GM21825 (cell line): ENCODE data around the gene BCAT1.
"Not testable (repeated sequence)": the region's sequence is repeated elsewhere in the genome, so short reads cannot be mapped to it uniquely, and the experiment has no call there.

Source experiments
- ATAC-seq: cut with Tn5 transposase; IDR thresholded peaks from one replicate; pipeline ENCODE4 v1.9.1; 2021; ENCODE audit warnings: mild to moderate bottlenecking, moderate library complexity; ENCODE audit not compliant: unreplicated experiment

The BCAT1 gene

DNA sequence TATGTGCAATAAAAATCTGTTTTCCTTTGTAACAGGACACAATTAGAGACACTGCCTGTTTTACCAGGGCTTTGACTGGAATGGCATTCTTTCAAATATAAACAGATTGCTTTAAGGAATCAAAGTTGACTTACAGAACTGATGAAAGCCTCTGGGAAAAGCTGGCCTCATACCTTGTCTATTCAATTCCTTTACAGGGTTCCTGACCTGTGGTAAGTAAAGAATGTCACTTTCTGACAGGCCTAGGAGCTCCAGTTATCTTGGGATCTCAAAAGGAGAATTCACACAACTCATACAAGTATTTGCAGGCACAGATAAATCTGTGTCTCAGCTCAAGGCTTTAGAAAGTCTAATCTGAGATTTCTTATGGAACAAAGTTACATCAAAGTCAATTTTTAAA, 88.4 kb downstream of the BCAT1 start:
- ATAC-seq, result no peak

DNA sequence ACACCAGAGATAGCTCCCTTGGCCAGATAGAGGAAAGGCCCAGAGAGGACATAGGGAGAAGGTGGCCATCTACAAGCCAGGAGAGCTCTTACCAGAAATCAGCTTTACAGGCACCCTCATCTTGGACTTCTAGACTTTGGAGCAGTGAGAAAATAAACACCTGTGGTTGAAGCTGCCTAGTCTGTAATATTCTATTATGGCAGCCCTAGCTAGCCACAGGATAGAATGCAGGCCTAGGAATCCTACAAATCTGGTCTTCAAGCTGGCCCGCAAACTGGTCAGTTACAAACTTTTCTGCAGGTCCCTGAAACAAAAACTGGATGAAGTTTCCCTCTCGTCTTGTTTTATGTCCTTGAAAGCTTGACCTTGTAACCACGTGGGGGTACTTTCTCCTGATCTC, 92.4 kb downstream of the BCAT1 start:
- ATAC-seq, result no peak

GRCh38 chr12:24854908-24855307, 94.0 kb downstream of the BCAT1 start:
- no peak for ATAC-seq

GRCh38 chr12:24854017-24854416, 94.9 kb downstream of the BCAT1 start:
- no peak for ATAC-seq

- ATAC-seq, result no peak
These were observed 95.3 kb downstream of the BCAT1 start for GRCh38 chr12:24853588-24853987.

GRCh38 chr12:24853094-24853493, 95.8 kb downstream of the BCAT1 start:
- no peak for ATAC-seq

- no peak for ATAC-seq
These were observed 96.5 kb downstream of the BCAT1 start for GRCh38 chr12:24852420-24852819.

- not testable (repeated sequence) for ATAC-seq
These were observed 97.0 kb downstream of the BCAT1 start for GRCh38 chr12:24851883-24852282.

DNA sequence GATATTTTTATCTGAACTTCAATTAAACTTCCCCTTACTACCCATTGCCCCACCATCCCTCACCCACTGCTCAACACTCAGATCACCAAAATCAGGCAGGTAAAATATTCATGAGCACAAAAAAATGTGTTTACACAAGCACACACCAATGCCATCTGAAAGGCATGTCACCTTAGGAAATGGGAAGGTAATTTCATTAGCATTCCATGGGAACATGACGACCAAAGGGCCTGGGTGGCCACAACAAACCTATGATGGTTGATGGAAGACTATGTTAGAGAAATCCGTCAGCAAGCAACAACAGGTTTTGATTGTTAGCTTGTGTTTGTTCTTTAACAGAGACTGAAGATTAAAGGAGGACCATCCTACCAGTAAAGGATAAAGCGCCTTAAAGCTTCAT, 97.6 kb downstream of the BCAT1 start:
- no peak for ATAC-seq

GRCh38 chr12:24850496-24850895, 98.4 kb downstream of the BCAT1 start:
- no peak for ATAC-seq

DNA sequence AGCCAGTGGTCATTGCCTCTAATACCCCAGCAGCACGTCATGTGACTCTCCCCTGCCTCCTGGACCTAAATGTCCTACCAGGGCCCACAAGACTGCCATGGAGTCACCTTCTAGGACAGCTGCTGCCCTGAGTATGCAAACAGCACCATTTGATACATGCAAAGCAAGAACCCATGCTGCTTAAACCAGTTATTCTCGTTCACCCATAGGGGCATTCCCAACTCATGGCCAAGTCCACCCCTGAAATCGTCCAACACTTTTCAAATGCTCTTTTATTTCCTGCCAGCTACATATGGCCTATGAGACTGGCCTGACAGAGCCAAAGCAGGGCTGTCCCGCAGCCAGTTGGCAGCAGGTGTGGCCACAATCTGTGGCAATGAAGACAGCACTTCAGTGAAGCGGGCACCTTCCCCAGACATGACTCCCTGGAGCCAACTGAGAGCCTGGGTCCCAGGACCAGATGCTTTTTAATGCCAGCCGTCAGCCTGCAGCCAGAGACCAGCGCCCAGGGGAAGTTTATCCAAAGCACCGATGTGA, 99.9 kb downstream of the BCAT1 start:
- no peak for ATAC-seq

- ATAC-seq, result no peak
These were observed 102.2 kb downstream of the BCAT1 start for GRCh38 chr12:24846689-24847088.

DNA sequence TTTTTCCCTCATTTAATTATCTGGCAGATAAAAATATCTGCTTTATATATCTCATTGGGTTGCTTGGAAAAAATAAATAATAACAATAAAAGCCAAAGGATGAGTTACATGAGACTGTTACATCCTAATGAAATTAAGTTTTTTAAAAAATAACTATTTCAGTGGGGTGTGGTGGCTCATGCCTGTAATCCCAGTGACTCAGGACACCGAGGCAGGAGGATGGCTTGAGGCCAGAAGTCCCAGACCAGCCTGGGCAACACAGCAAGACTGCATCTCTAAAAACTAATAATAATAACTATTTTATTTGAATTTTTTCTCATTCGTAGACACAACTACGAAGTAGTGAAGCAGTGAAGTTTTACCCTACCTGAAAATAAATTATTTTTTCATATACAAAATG, 103.3 kb downstream of the BCAT1 start:
- no peak for ATAC-seq

DNA sequence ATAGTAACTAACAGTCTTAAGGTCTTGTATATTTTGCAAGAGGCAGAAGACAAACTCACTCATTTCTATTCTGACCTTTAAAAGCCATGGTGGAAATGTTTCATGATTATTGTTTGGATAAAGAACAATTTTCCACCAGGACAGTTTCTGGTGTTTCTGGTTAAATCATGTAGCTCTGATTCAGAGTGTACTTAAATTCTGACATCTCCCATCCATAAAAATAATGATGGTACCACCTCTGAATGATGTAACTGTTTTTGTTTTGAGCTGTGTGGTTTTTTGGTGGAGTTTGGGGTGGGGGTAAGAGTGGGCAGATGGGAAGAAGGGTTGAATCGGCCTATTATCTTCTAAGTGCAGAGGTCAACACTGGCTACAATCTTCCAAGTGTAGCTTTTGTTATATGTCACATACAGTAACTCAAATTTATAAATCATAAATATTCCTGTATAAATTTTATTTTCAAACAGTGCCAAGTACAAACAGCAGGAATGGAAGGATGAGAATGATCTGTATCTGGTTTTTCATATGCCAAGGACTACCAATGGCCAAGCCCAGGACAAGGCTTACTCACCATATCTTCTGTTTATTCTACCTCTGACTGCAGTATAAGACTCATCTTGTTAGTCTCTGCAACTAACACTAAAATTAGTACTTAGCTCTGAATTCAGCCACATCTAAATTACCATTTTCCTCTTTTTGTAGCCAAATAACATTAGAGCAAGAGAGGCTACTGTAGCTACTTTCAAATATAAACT, 108.7 kb downstream of the BCAT1 start:
- ATAC-seq, result no peak

DNA sequence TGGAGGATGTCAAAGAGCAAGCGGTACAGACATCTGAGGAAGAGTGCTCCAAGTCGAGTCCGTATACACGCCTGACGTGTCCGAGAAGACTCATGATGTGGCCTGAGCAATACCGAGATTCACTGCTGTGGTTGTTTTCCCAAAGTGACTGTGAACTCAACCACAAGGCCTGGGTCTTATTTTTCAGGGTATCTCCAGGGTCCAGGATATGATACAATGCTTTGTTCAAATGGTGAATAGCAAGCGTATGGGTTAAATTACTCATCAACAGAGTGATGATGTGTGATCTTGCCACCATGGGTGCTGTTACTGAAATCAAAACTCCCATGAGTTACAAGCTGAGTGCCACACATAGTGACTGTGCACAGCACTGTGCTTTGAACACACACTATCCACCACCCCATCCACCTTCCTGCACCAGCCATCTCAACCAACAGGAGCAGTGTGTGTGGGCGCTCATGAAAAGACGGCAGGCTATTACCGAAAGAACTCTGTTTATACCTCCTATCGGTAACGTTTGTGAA, 109.6 kb downstream of the BCAT1 start:
- peak; percentile 84 for ATAC-seq

GRCh38 chr12:24838531-24838950, 110.4 kb downstream of the BCAT1 start:
- ATAC-seq, result peak; percentile 53

DNA sequence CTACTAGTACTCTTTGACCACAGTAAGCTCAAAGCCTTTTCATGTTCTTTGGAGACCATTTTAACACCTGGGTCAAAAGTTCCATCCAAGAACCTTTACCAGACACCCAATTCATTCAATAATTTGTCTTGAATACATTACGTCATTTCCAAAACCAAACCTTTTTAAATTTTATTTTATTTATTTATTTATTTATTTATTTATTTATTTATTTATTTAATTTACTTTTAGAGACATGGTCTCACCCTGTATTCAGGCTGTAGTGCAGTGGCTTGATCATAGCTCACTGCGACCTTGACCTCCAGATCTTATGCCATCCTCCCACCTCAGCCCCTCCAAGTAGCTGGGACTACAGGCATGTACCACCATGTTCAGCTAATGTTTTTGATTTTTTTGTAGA, 113.5 kb downstream of the BCAT1 start:
- no peak for ATAC-seq

GRCh38 chr12:24833513-24833912, 115.4 kb downstream of the BCAT1 start:
- no peak for ATAC-seq

GRCh38 chr12:24823808-24824515, 124.9 kb downstream of the BCAT1 start:
- no peak for ATAC-seq

DNA sequence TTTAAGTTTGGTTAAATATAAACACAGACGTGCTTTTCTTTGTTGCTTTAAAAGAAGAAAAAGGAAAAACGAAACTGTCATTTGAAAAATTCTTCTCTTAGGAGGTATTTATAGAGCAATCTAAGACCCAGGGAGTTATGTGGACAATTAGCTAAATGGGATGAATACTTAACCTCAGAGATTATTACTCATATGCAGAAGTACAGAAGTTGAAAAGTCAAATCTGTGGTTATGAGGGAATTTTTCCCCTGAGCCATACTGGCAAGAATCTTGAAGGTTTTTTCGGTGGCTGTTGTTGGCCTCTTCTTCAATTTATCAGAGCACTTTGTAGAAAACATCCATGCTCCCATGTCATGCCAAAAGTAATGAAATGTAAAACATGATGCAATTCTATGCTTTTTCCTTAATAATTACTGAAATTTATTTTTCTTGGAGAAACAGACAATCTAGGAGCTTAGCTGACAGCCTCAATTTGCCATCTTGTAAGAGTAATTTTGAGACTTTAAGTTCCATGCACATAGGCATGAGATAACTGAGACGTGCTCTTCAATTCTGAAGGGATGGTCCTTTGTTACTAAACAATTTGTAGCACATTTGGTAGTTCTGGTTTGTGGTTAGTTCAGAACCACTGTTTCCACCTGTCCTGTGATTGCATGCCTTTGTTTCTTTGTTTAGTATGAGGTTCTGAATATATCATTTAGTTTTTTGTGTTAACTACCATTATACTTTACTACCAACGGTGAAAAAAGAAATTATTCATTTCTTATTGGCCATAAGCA, 126.6 kb downstream of the BCAT1 start:
- ATAC-seq, result peak; percentile 70

GRCh38 chr12:24821691-24822090, 127.2 kb downstream of the BCAT1 start:
- peak; percentile 37 for ATAC-seq
